Ishikawa (cell line): ENCODE measurements around the gene GNAO1.

Experiments
- EGR1 ChIP-seq: IDR thresholded peaks from 2 replicates; pipeline ENCODE4 v1.6.1; 2012
- EP300 ChIP-seq: IDR thresholded peaks from 2 replicates; pipeline ENCODE4 v1.6.1; 2012; ENCODE audit warnings: borderline replicate concordance
- FOXM1 ChIP-seq: IDR thresholded peaks from 2 replicates; pipeline ENCODE4 v1.6.1; 2012; ENCODE audit warnings: low read depth, borderline replicate concordance
- MAX ChIP-seq: IDR thresholded peaks from 2 replicates; pipeline ENCODE4 v1.6.1; 2012
- NFIC ChIP-seq: IDR thresholded peaks from 2 replicates; pipeline ENCODE4 v1.6.1; 2012
- RAD21 ChIP-seq: IDR thresholded peaks from 2 replicates; pipeline ENCODE4 v1.6.1; 2012; ENCODE audit warnings: low read depth
- TAF1 ChIP-seq: IDR thresholded peaks from 2 replicates; pipeline ENCODE4 v1.6.1; 2012; ENCODE audit warnings: low read depth, mild to moderate bottlenecking
- TCF12 ChIP-seq: IDR thresholded peaks from 2 replicates; pipeline ENCODE4 v1.6.1; 2012; ENCODE audit warnings: low read depth
- YY1 ChIP-seq: IDR thresholded peaks from 2 replicates; pipeline ENCODE4 v1.6.1; 2012; ENCODE audit warnings: low read depth

DNA sequence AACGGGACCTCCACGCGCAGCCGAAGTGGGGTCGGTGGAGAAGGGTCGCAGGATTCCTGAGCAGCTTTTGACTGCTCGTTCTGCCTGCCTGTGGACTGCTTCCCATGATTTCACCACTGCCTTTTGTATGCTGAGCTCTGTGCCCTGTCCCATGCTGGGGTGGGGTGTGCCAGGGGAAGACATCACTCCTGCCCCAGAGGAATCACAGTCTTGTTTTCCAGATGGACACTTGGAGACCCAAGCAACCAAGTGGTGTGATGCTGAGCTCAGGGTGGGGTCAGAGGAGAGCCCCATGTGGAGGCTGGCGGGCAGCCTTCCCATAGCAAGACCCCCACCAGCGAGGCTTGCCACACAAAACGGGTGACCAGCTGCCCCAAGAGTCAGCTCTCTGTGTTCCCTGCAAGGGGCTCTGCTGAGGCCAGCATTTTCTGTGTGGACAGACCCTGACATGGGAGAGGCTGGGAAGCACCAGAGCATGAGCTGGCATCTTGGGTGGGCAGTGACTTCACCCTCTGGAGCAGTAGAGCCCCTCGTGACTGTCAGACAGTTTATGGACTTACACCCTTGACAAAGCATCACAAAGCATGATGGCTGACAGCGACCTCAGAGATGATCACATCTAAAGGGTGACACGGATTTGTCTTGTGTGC, 111.9 kb downstream of the GNAO1 start:
- TF ChIP-seq RAD21 = no peak
- no peak for TF ChIP-seq FOXM1
- no peak for TF ChIP-seq TAF1
- no peak for TF ChIP-seq EGR1
- no peak for TF ChIP-seq NFIC
- no peak for TF ChIP-seq TCF12
- TF ChIP-seq EP300 = no peak
- TF ChIP-seq YY1 = no peak
- TF ChIP-seq MAX = no peak
